ENCODE data around the gene NSL1. TPM values are rescaled to one million over a fixed set of nuclear protein-coding genes. Genes with fewer than 3 reads are reported as not detected.

NSL1 gene
- total and polyA plus RNA-seq, 9 of the 15 experiments (the other 6 are each of a cell fraction or from before 2014, with no cell fraction given), result 53.5 to 108 (median 59.1) TPM

- no TSS peak for BruUV-seq (replicated peaks)
- Histone ChIP-seq H3K27ac (ENCODE audit: extremely low read depth, low read depth, low read length) (no peak overlapping the region), H3K4me1 (replicated peaks in 1 of 2; ENCODE audit: control insufficient read depth in 2 of 2, insufficient read depth in 2 of 2, low read length in 2 of 2) (peaks cover 0 to 5% of the 10 kb centered on the region in 2 experiments; a peak in 3 of 5 replicates), H3K9ac (ENCODE audit: insufficient read depth in 1 of 2, low read depth in 2 of 2, low read length in 2 of 2) (no peak overlapping the region), H3K9me1 (ENCODE audit: control insufficient read depth, insufficient read depth, low read length) (no peaks in the 10 kb centered on the region), H3K27me3 (ENCODE audit: control insufficient read depth in 2 of 2, insufficient read depth in 2 of 2, low read length in 2 of 2) (no peaks in the 10 kb centered on the region), H3K4me3 (no peak overlapping the region), H3K4me2 (ENCODE audit: insufficient read depth, low read length) (no peak overlapping the region), H3K36me3 (ENCODE audit: control insufficient read depth, insufficient read depth, low read length) (peaks cover 18% of the 10 kb centered on the region; the same call in 2 of the 3 replicates), H3K9me3 (replicated peaks; ENCODE audit: control insufficient read depth, insufficient read depth, low read depth, low read length) (no peaks in the 10 kb centered on the region), H4K20me1 (replicated peaks; ENCODE audit: control insufficient read depth, insufficient read depth, low read length) (no peaks in the 10 kb centered on the region), H3K79me2 (ENCODE audit: control insufficient read depth, insufficient read depth, low read length) (peaks cover 50% of the 10 kb centered on the region), H2AFZ (ENCODE audit: low read depth, low read length) (no peak overlapping the region)
- DNase-seq (ENCODE audit: extremely low read depth in 1 of 4, low spot score in 3 of 4) (no peak), ATAC-seq (no peak), FAIRE-seq (no peak)
- intact Hi-C loops (cut with micrococcal nuclease), result no loop called here
- TF ChIP-seq RBM14 (IDR thresholded peaks at IDR 0.05; ENCODE audit: borderline replicate concordance, insufficient read depth, low read depth, low read length), result no peak
- peak; percentile 56; the same call in 1 of the 2 replicates for TF ChIP-seq SPI1 (IDR thresholded peaks at IDR 0.05; ENCODE audit: borderline replicate concordance, low read depth, low read length)
- no peak for TF ChIP-seq SNAPC5 (CRISPR knock-in tag; IDR thresholded peaks at IDR 0.05)
- CTCF ChIA-PET (ENCODE audit: low intra/inter-chr PET ratio), result no interaction called here
- POLR2A ChIA-PET, result interaction anchor here (1.1 kb wide), 1 partner anchor 20 kb away, joined by 3 read pairs; the partner anchor contains the start of genes NSL1 and TATDN3
- in situ Hi-C loops (cut with MboI), result loop anchor here (10.0 kb wide), 1 partner anchor 677 kb away; no protein-coding TSS in a partner anchor
Observed at GRCh38 chr1:212771341-212771740, 20.2 kb downstream of the NSL1 start.

GRCh38 chr1:212769459-212770167 is 22.0 kb downstream of the NSL1 start:
- H3K27me3 ChIP-seq (ENCODE audit: control insufficient read depth in 2 of 2, insufficient read depth in 2 of 2, low read length in 2 of 2), result no peaks in the 10 kb centered on the region
- BruUV-seq (replicated peaks), result no TSS peak
- H3K4me2 ChIP-seq (ENCODE audit: insufficient read depth, low read length), result no peak overlapping the region
- H3K4me3 ChIP-seq, result no peak overlapping the region
- in situ Hi-C loops (cut with MboI), result loop anchor here (10.0 kb wide), 1 partner anchor 675 kb away; no protein-coding TSS in a partner anchor
- no peak overlapping the region for H3K27ac ChIP-seq (ENCODE audit: extremely low read depth, low read depth, low read length)
- peaks cover 0 to 4% of the 10 kb centered on the region in 2 experiments; a peak in 3 of 5 replicates for H3K4me1 ChIP-seq (replicated peaks in 1 of 2; ENCODE audit: control insufficient read depth in 2 of 2, insufficient read depth in 2 of 2, low read length in 2 of 2)
- DNase-seq (ENCODE audit: extremely low read depth in 1 of 4, low spot score in 3 of 4), result no peak
- no peak overlapping the region for H2AFZ ChIP-seq (ENCODE audit: low read depth, low read length)
- no peak for ATAC-seq
- no peak for FAIRE-seq
- no peaks in the 10 kb centered on the region for H3K9me1 ChIP-seq (ENCODE audit: control insufficient read depth, insufficient read depth, low read length)
- no peak overlapping the region for H3K9ac ChIP-seq (ENCODE audit: insufficient read depth in 1 of 2, low read depth in 2 of 2, low read length in 2 of 2)
- H3K79me2 ChIP-seq (ENCODE audit: control insufficient read depth, insufficient read depth, low read length), result peaks cover 61% of the 10 kb centered on the region
- 9% methylated on average over 1 of the region's 1 CpG for WGBS (ENCODE audit: insufficient coverage, low coverage, missing lambda C conversion rate)
- no peaks in the 10 kb centered on the region for H3K9me3 ChIP-seq (replicated peaks; ENCODE audit: control insufficient read depth, insufficient read depth, low read depth, low read length)
- POLR2A ChIA-PET, result interaction anchor here (0.9 kb wide), 1 partner anchor 323 kb away, joined by 3 read pairs; no protein-coding TSS in a partner anchor
- intact Hi-C loops (cut with micrococcal nuclease), result no loop called here
- CTCF ChIA-PET (ENCODE audit: low intra/inter-chr PET ratio), result no interaction called here
- H4K20me1 ChIP-seq (replicated peaks; ENCODE audit: control insufficient read depth, insufficient read depth, low read length), result no peaks in the 10 kb centered on the region
- peaks cover 18% of the 10 kb centered on the region; the same call in 2 of the 3 replicates for H3K36me3 ChIP-seq (ENCODE audit: control insufficient read depth, insufficient read depth, low read length)
- TF ChIP-seq TRIM28 (IDR thresholded peaks at IDR 0.05), result peak; percentile 60; the same call in 1 of the 2 replicates
- TF ChIP-seq ZNF318 (IDR thresholded peaks at IDR 0.05; ENCODE audit: borderline replicate concordance in 1 of 2, low read depth in 1 of 2), result 0 out of 4 replicates have a peak, but pooled peaks of 1 of the 2 experiments have one; percentile 24

Measured in K562 (cell line).